Fibroblast of villous mesenchyme (primary cell): ENCODE measurements around the gene TLR8. TPM values are rescaled to one million over a fixed set of nuclear protein-coding genes. Genes with fewer than 3 reads are reported as not detected.

Experiments used
- DNase-seq: peaks from one replicate; pipeline ENCODE4 v3.0.0-alpha.2; 2010; ENCODE audit warnings: low read depth
- H3K4me3 ChIP-seq: 2 replicates; pipeline ENCODE4 v1.5.1; 2011; ENCODE audit warnings: low read depth, mild to moderate bottlenecking, low read length
- total RNA-seq: library from RNA; depleted of rRNA; stranded (reverse); fragments of >200 nt; gene quantifications from 2 replicates; pipeline ENCODE4 v1.2.3, GENCODE V29; 2012
- TF ChIP-seq, protein P1 (sequence below): IDR thresholded peaks from 2 replicates; pipeline ENCODE4 v1.5.1; 2012; ENCODE audit warnings: low read depth, mild to moderate bottlenecking, low read length; ENCODE audit not compliant: insufficient read depth

The TLR8 gene
- total RNA-seq, 1 donor, result not detected

- DNase-seq, result no peak
- H3K4me3 ChIP-seq, result no peak overlapping the region
- TF ChIP-seq, protein P1, sequence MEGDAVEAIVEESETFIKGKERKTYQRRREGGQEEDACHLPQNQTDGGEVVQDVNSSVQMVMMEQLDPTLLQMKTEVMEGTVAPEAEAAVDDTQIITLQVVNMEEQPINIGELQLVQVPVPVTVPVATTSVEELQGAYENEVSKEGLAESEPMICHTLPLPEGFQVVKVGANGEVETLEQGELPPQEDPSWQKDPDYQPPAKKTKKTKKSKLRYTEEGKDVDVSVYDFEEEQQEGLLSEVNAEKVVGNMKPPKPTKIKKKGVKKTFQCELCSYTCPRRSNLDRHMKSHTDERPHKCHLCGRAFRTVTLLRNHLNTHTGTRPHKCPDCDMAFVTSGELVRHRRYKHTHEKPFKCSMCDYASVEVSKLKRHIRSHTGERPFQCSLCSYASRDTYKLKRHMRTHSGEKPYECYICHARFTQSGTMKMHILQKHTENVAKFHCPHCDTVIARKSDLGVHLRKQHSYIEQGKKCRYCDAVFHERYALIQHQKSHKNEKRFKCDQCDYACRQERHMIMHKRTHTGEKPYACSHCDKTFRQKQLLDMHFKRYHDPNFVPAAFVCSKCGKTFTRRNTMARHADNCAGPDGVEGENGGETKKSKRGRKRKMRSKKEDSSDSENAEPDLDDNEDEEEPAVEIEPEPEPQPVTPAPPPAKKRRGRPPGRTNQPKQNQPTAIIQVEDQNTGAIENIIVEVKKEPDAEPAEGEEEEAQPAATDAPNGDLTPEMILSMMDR, result no peak
Measured at GRCh38 chrX:12953420-12953819, 47.0 kb downstream of the TLR8 start.

GRCh38 chrX:12954376-12954775 is 48.0 kb downstream of the TLR8 start:
- TF ChIP-seq, protein P1, result no peak
- no peak for DNase-seq
- H3K4me3 ChIP-seq, result no peak overlapping the region

GRCh38 chrX:12954981-12955380 is 48.6 kb downstream of the TLR8 start:
- no peak for DNase-seq
- no peak overlapping the region for H3K4me3 ChIP-seq
- TF ChIP-seq, protein P1, result no peak

- peak overlapping the region; percentile 23 for H3K4me3 ChIP-seq
- peak; percentile 93 for DNase-seq
- TF ChIP-seq, protein P1, result no peak
Measured at GRCh38 chrX:12955882-12956703, 49.7 kb downstream of the TLR8 start.

GRCh38 chrX:12956704-12957534 is 50.5 kb downstream of the TLR8 start:
- H3K4me3 ChIP-seq, result peak overlapping the region; percentile 18
- peak; percentile 76 for DNase-seq
- TF ChIP-seq, protein P1, result no peak

DNA sequence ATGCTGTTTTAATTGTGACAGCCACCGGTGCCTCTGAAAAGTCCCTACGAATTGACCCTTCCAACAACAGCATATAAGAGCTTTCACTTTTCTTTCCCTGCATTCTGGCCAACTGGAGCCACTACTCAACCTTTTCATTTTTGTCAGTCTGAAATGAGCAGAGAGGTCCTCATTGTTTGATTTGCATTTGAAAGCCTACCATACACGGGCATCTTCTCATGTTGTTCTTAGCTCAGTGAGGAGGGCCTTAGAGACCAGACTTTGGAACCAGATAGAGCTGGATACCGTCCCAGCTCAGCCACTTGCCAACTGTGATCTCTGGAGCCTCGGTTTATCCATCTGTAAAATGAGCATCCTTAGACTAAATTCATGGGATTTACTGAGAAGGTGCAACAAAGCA is 51.6 kb downstream of the TLR8 start:
- TF ChIP-seq, protein P1, result no peak
- no peak for DNase-seq
- H3K4me3 ChIP-seq, result no peak overlapping the region
